Endothelial cell of hepatic sinusoid (primary cell): ENCODE measurements around the gene MGMT.

Experiments used
- in situ Hi-C: cut with HindIII; loops from 2 replicates; pipeline ENCODE4 v1.10.0; 2017; ENCODE audit warnings: low sequenced_read_pairs

The MGMT gene

GRCh38 chr10:129517680-129518057 lies 50.6 kb downstream of the MGMT start:
- in situ Hi-C loops = no loop called here

DNA sequence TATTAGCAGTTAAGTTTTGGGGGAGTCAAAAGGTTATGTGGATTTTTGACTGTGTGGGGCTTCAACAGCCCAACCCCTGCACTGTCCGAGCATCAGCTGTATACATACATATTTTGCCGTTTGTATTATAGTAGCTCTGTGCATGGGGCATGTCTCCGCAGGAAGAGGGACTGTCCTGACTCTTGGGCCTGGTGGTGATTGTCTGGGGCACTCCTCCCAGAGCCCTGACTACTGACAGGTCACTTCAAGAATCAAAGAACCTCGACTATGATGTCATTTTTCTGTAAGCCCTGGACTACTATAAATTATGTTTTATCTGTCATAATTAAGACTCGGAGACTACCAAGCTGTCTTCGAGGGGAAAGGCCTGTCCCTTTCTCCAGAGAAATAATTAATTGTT lies 51.8 kb downstream of the MGMT start:
- in situ Hi-C loops = no loop called here

GRCh38 chr10:129520440-129521080 lies 53.5 kb downstream of the MGMT start:
- in situ Hi-C loops = no loop called here

GRCh38 chr10:129521161-129522025 lies 54.4 kb downstream of the MGMT start:
- in situ Hi-C loops = no loop called here

GRCh38 chr10:129522041-129522585 lies 55.1 kb downstream of the MGMT start:
- in situ Hi-C loops = no loop called here

GRCh38 chr10:129523031-129523722 lies 56.1 kb downstream of the MGMT start:
- in situ Hi-C loops = no loop called here

GRCh38 chr10:129523723-129524316 lies 56.8 kb downstream of the MGMT start:
- in situ Hi-C loops = no loop called here

- in situ Hi-C loops = no loop called here
Observed at GRCh38 chr10:129524936-129525335, 57.9 kb downstream of the MGMT start.

DNA sequence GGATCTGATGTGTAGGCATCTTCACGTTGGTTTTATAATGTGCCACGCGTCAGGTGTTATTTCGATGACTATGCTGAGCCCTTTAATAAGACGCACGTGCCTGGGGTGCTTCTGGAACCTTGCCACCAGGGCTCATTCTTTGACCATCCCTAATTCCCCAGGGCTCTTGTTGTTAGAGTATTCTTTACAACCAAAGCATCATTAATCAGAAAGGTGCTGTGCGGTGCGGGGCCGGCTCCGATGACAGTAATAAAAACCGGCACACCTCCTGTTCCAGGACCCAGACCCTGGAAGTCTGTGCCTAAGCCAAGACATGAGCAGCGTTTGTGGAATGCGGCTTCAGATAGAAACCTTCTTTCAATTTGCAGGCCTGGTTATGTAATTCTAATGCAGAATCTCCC lies 58.4 kb downstream of the MGMT start:
- in situ Hi-C loops = no loop called here

- in situ Hi-C loops = no loop called here
Observed at GRCh38 chr10:129526943-129527342, 59.9 kb downstream of the MGMT start.

- in situ Hi-C loops = no loop called here
Observed at GRCh38 chr10:129528376-129528978, 61.4 kb downstream of the MGMT start.

GRCh38 chr10:129530581-129530980 lies 63.5 kb downstream of the MGMT start:
- in situ Hi-C loops = no loop called here

GRCh38 chr10:129531195-129531968 lies 64.3 kb downstream of the MGMT start:
- in situ Hi-C loops = no loop called here

- in situ Hi-C loops = no loop called here
Observed at GRCh38 chr10:129531969-129532660, 65.1 kb downstream of the MGMT start.

DNA sequence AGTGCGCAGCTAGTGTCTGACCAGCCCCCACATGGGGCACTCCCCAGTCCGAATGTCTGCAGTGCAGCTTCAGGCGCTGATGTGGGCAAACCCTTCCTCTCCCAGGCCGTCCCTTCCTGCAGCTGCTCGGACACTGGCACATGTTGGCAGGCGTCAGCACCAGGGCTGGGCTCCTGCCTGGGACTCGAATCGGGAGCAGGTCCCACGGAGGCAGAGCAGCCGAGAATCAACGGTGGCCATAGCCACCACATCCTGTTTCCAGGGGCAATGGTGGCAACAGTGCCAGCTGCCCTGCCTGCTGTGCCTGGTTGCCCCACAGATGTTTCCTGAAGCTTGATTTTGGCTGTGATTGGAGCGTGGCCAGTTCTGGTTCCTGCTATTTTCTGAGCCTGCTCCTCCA lies 65.8 kb downstream of the MGMT start:
- in situ Hi-C loops = no loop called here

- in situ Hi-C loops = no loop called here
Observed at GRCh38 chr10:129533281-129533680, 66.2 kb downstream of the MGMT start.

GRCh38 chr10:129534826-129535225 lies 67.8 kb downstream of the MGMT start:
- in situ Hi-C loops = no loop called here

DNA sequence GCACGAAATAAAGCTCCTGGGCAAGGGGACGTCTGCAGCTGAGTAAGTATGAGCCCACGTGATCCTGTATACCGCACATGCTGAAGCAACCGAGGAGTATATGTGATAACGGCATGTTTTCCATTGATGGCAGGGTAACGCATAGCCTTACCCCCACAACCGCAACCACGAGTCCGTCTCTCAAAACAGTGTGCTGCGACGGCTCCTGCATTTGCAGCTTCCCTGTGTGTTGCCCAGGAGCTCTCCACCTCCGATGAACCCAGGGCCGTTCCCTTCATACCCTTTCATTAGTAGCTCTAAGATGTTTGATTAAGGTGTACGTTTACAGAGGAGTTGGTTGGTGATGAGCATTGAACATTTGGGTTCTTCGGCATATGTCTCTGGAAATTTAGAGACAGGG lies 69.3 kb downstream of the MGMT start:
- in situ Hi-C loops = no loop called here

DNA sequence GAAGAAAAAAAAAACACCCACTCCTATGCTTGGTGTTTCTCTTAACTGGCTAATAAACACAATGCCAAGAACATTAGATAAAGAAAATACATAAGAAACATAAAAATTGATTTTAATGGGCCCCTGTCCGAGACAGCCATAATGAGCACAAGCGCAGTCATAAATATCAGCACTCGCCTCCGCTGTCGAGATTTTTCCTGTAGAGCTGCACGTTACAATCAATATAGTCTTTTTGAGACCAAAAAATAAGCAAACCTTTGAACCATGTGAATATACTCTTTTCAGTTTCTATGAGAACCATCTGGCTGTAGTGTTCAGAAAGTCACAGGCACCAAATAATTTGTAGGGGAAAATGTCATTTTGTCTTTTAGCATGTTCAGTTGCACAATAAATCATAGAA lies 70.1 kb downstream of the MGMT start:
- in situ Hi-C loops = no loop called here
